GM20000 (cell line): ENCODE results near the gene SATB1.
"Not testable (repeated sequence)": the region's sequence is repeated elsewhere in the genome, so short reads cannot be mapped to it uniquely, and the experiment has no call there.

Source experiments
- DNase-seq: peaks from one replicate; pipeline ENCODE4 v3.0.0; 2012; ENCODE audit warnings: low spot score
- TF ChIP-seq, protein P1 (sequence below): IDR thresholded peaks from 2 replicates; pipeline ENCODE4 v1.5.1; 2012; ENCODE audit warnings: mild to moderate bottlenecking, control low read depth; ENCODE audit errors: extremely low read depth, missing control alignments

SATB1 gene

DNA sequence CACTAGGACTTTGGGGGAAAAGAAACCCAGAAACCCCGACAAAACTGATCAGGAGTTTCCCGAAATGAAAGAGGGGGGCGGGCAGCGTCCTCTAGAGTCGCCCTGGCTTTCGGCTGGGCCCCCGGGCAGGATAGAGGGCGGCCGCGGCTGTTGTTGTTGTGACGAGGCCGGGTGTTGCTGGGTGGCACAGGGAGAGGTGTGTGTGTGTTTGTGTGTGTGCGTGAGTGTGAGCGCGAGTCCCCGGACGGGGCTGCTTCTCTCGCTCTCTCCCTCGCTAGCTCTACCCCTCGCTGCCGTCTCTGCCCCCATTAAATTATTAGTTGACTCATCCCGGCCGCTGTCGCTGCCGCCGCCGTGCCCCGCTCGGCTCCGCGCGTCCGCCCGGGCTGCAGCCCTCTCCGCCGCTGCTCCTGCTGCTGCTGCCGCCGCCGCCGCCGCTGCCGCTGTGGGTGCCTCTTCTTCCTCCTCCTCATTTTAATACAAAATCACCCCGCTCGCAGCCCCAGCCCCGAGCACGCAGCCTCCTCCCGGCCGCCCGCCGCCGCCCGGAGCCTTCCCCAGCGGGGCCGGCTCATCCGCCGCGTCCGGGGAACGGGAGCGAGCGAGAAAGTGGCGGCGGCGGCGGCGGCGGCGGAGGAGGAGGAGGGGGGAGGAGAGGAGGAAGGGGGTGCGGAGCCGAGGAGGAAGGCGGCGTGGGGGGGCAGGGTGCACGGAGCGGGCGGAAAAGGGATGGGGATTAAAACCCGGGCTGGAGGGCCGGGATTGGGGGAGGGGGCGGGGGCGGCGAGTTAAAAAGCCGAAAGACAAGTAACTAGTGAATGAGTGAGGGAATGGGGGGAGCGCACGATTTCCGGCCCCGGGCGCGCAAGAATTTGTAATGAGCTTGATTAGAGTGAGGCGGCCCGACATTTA is at the start of gene SATB1:
Gene SATB1 (minus strand): TSS at position 611 of the 912 bp plus-strand sequence. CDS start 4,372 bp downstream, outside the sequence.
- peak; percentile 37 for DNase-seq
- TF ChIP-seq, protein P1, sequence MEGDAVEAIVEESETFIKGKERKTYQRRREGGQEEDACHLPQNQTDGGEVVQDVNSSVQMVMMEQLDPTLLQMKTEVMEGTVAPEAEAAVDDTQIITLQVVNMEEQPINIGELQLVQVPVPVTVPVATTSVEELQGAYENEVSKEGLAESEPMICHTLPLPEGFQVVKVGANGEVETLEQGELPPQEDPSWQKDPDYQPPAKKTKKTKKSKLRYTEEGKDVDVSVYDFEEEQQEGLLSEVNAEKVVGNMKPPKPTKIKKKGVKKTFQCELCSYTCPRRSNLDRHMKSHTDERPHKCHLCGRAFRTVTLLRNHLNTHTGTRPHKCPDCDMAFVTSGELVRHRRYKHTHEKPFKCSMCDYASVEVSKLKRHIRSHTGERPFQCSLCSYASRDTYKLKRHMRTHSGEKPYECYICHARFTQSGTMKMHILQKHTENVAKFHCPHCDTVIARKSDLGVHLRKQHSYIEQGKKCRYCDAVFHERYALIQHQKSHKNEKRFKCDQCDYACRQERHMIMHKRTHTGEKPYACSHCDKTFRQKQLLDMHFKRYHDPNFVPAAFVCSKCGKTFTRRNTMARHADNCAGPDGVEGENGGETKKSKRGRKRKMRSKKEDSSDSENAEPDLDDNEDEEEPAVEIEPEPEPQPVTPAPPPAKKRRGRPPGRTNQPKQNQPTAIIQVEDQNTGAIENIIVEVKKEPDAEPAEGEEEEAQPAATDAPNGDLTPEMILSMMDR, result no peak

DNA sequence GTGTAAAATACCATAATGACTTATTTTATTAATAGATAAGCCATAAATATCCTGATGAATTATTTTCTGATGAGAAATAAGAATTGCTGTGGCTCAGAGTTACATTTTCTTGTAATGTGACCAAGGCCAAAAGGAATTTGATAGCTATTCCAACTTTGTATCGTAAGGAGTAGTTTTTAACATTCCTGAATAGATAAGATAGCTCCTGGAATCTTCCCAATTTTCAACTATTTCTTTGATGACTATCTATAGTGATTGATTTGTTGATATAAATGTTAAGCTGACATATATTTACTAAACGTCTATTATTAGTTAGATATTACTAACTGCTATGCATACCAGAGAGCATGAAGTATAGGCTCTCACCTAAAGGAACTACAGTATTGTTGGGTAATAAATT is 49.1 kb upstream of the SATB1 start:
- DNase-seq, result no peak
- TF ChIP-seq, protein P1, result no peak

DNA sequence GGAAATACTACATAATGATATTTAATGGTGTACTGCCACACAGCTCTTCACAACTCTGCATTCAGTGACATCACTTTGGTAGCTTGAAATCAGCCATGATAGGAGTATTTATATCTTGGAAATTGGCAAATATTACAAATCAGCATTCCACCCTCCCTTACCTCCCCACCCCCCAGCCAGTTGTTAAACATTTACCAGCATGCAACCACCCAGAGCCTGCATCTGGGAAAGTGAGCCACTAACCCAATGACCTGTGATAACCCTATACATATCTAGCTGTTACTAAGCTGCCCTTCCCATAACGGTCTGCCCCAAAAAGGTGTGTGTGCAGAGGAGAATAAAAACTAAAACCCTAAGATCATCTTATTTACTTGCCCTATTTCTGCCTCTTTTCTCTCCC is 44.6 kb upstream of the SATB1 start:
- TF ChIP-seq, protein P1, result no peak
- no peak for DNase-seq

DNA sequence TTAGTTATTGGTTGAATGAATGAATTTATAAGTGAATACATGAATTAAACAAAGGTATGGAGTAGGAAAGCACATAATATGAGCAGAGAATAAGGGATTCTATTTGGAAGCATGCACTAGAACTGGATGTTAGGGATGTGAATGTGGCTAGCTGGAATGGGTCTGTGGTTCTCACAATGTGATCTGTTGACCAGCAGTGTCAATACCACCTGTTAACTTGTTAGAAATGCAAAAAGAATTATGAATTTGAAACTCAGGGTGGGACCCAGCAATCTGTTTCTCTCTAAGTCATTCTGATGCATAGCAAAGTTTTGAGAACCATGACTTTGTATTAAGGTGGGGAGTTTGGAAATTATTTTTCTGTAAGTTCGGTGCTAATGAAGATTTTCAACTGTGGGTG is 41.0 kb upstream of the SATB1 start:
- no peak for DNase-seq
- TF ChIP-seq, protein P1, result no peak

DNA sequence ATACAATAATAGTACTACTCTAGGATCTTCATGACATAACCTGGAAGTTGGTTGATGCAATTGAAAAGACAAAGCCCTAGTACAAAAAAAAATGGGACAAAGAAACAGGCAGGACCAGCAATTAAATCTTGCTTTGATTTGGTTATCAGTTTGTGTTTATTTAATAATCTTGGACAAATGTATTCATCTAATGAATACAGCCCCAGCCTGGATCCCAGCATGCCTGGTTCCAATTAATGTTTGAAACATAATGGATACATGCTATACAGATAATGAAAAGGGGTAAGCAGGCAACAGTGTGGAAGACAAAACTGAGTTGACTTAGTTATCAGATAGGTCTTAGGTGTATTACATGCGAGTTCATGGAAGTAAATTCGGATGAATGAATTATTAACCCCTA is 29.6 kb upstream of the SATB1 start:
- TF ChIP-seq, protein P1, result no peak
- DNase-seq, result no peak

DNA sequence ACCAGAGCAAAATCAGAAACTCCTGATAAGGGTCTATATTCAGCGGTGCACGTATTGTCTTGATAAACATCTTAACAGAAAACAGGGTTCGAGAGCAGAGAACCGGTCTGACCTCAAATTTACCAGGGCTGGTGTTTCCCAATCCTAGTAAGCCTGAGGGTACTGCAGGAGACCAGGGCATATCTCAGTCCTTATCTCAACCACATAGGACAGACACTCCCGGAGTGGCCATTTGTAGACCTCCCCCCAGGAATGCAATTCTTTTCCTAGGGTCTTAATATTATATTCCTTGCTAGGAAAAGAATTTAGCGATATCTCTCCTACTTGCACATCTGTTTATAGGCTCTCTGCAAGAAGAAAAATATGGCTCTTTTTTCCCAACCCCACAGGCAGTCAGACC is 24.5 kb upstream of the SATB1 start:
- DNase-seq, result not testable (repeated sequence)

DNA sequence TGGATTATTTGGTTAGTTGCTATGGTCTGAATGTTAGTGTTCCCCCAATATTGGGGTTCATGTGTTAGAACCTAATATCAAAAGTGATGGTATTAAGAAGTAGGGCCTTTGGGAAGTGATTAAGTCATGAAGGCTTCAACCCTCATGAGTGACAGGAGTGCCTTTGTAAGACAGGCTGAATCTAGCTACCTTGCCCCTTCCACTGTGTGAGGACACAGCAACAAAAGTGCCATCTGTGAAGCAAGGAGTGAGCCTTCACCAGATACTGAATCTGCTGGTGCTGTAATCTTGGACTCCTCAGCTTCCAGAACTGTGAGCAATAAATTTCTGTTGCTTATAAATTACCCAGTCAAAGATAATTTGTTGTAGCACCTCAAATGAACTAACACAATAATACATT is 22.6 kb upstream of the SATB1 start:
- DNase-seq, result no peak
- TF ChIP-seq, protein P1, result no peak
